PC-3 (cell line): Measurements from ENCODE around the gene RPS26.
"Not testable (repeated sequence)": the region's sequence is repeated elsewhere in the genome, so short reads cannot be mapped to it uniquely, and the experiment has no call there.

Source experiments
- CTCF ChIP-seq: fragments of 300-600 bp; sonication (generic); conservative IDR thresholded peaks from 2 replicates; pipeline ENCODE4 v1.5.1; 2017; ENCODE audit warnings: antibody characterized with exemption, low read depth, mild to moderate bottlenecking, low read length
- EZH2phosphoT487 ChIP-seq: fragments of 300-600 bp; sonication (generic); IDR thresholded peaks from 2 replicates; pipeline ENCODE4 v1.6.1; 2018; ENCODE audit warnings: mild to moderate bottlenecking, antibody characterized with exemption, low read length, borderline replicate concordance

GRCh38 chr12:55999999-56000540 lies 41.6 kb upstream of the RPS26 start:
- TF ChIP-seq CTCF, EZH2phosphoT487: not testable (repeated sequence)
